CD4-positive, alpha-beta T cell treated with Interferon gamma for 1 hour (primary cell): Measurements from ENCODE around the gene BMAL1.
A peak's percentile ranks its signal among the peaks of the same experiment; 100 is the strongest.

ENCODE experiments used
- DNase-seq: peaks from one replicate; pipeline ENCODE4 v3.0.0-alpha.2; 2020

Gene BMAL1

DNA sequence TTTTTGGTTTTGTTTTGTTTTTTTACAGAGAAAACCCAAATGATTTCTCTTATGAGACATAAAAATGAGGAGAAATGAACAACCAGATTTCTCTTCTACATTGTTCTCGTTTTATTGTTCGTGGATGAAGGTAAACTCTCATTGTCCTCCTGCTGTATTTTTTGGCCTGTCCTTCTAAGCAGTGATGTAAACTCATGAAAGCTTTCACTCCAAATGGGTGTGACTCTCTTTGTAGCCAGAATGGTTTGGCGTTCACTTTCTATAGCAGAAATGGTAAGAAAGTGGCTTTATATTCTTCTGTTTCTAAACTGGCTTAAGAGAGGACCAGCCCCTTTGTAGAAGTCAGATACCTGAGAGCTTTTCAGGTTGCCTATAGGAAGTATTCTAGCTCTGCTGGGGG, 15.5 kb upstream of the BMAL1 start:
- DNase-seq, result no peak

DNA sequence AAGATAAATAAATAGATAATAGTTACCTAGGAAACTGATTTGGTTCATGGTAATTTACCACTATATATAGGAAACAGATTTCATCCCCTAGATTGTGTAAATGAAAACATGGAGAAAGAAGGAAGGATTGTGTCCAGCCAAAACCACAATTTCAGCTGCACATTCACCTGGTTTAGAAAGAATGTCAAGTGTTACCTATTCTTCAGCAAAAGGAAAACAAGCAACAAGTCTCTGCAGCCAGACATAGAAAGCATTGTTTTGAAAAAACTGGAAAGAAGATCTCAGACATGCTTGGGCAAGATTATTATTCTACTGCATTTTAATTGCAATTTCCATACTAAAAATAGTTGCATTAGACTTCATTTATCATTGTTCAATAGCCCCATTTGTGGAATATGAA, 8.8 kb upstream of the BMAL1 start:
- DNase-seq, result no peak

DNA sequence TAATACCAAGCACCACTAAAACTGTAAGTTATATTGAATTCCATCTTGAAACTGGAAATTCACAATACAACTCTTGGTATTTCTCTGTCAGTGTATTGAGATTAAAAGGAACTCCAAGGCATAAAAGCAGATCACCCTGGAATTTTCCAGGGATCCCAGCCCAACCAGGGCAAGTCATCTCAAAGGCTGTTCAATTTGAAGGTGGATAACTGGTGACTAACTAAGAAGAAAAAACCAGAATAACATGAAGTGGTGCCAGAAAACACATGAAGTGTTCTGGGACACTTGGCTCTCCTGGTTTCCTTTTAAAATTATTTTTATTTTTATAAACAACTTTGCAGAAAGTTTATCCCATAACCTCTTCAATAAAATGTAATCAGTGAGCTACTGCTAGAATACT, 7.8 kb upstream of the BMAL1 start:
- no peak for DNase-seq

DNA sequence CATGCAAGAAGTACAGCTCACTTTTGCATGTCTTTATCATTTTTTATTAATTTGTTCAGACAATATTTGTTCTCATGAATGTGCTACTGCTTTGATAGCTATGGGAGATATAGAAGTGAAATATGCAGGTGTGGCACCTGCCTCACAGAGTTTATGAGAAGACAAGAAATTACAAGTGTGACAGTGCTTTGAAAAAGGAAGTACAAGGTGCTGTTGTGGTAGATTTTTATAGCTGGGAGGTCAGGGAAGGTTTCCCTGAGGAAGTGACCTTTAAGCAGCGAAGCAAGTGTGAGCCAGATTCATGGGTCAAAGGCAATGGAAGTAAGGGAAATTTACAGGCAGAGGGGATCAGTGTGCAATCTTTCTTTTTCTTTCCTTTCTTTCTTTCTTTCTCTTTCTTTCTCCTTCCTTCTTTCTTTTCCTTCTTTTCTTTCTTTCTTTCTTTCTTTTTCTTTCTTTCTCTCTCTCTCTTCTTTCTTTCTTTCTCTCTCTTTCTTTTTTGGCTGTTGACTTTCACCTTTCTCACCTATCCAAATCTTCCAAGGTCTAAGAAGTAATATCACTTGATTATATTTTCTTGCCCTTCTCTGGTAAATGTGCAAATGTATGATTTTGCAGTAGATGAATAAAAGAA, 6.4 kb upstream of the BMAL1 start:
- DNase-seq, result no peak

DNA sequence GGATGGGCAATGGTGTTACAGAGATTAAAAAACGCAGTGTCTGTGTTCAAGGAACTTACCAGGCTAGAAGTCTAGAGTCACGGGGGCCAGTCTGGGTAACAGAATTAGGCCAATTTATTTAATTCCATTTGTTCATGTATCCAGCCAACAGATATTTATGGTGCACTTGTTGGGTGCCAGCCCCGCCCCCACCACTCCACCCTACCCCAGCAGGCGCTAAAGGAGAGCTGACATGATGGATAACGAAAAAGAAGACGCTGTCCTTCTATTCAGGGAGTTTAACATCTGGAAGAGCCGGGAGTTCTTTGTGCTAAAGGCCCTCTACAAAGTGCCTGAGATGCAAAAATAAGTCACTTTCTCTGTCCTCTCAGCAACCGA, 1.1 kb upstream of the BMAL1 start:
- DNase-seq, result no peak

DNA sequence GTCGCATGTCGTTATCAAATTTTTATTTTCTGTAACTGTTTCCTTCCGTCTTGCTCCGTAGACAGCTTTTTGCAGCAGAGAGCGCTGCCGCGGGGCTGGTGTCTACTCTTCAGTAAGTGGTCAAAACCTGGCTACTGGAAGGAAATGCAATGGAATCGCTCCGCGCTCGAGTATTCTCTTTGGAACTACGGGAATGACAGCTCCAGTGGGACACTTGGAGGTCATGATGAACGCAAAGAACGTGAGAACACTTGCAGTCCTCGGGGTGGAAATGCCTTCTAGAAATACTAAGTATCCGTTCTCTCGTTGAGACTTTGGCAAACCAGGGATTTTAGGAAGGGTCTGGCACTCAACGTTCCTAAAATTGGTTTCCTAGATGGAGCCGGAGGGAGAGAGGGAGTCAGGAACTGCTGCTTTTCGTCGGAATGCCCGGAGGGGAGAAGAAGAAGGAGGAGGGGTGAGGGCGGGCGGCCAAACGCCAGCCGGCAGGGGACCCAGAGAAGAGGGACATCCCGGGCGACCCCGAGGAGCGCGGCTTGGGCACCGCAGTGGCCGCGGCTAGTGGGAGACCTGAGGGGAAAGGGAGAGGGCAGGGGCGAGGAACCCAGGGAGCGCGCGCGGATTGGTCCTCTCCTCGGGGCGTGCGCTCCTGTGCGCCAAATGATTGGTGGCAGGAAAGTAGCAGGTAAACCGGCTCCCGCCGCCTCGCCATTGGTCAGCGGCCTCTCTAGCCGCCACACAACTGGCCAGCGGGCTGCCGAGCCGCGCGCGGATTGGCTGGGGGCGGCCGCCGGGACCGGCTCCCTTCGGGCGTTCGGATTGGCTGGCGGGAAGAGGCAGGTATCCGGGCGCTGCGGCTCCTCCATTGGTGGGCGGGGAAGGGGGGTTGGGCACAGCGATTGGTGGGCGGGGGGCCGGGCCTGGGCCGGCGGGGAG, 490 bp upstream of the BMAL1 start:
- DNase-seq, result peak; percentile 98

DNA sequence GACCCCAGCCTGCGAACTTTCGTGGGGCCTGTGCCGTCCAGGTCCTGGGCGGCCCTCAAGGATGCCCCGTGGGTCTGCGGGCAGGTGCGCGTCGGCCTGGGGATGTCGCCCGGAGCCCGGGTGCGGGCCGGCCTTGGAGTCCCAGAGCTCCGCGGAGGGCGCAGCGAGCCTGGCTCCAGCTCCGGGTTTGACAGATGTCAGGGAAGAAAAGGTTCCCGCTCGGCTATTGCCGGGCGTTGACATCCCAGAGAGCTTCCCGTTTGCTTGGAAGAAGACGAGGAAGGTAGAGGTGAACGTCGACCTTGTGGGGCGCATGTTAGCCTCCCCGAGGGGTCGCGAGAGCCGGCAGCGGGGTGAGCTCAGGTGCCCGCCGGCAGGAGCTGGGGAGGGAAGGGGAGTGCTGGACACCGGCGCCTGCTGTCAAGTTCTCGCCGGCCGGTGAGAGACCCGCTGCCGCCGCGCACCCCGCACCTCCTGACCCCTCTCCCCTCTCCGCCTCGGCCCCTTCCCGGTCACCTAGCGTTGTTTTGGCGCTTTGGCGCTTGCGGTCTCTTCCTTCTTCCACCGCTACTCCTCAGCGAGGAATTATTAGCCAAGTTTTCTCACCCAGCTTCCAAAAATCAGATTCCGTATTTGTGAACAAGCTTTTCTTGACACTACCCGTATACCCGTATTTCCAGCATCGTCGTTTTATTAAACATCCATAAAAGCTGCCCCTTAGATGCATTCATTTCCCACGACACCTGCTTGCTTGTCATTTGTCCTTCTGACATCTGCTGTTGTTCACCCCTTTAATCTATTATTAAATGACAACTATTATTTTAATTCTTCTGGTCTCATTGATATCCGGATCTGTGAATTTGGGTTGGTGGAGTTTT, 1.3 kb downstream of the BMAL1 start:
- DNase-seq, result no peak

DNA sequence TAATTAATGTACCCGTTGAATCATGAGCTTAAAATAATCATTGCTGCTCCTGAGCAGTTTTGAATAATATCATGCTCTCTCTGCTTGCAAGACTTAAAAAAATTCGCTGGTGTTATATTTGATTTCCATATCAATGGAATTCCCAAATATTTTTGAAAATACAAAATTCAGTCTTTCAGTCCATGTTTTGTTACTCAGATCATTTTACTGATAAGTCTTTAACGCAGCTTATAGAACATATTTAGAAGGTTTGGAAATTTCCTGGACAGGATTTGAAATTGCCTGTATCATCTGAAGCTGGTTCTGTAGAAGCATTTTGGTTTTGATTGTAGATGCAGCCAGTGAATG, 1.9 kb downstream of the BMAL1 start:
- DNase-seq, result no peak

DNA sequence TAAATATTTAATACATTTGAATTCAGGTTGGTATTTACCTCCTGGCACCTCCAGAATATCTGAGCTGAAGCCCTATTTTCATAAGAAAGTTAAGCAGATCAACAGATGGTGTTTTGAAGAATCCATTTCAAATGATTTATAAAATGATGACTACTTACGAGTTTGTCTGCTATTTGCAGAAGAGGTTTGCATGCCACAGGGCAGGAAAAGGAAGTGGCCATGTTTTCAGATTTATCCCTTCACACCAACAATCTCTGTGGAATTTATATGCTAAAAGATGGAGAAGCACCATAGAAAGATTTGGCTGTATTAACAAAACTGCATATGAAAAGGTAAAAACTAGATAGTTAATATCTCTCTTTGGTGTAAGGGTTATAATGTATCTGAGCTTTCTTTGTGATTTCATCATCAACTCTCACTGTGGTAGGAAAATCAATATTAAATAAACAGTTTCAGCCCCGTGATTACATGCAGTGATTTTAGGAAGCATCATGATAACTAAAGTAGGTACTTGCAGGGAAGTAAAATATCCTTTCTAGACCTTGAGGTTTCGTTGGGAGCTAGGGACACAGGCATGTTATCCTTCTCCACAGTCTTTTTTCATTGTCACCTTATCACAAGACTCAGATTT, 2.6 kb downstream of the BMAL1 start:
- no peak for DNase-seq

DNA sequence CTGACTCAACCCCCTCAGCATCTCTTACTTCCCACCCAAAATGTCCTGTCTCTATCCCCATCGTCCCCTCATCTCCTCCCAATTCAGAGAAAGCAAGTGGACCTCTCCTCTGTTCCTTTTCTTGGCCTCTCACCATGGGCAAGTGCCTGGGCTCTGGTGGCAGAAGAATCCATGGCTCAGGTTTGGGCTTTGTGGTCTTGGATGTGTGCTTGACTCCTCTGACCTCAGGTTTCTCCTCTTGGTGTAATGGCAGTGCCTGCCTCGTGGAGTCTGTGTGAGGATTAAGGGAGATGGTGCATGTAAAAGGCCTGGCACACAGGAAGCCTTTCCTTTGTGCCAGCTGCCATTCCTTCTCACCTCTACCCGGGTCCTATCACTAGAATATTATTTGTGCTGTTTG, 3.2 kb downstream of the BMAL1 start:
- DNase-seq, result no peak

DNA sequence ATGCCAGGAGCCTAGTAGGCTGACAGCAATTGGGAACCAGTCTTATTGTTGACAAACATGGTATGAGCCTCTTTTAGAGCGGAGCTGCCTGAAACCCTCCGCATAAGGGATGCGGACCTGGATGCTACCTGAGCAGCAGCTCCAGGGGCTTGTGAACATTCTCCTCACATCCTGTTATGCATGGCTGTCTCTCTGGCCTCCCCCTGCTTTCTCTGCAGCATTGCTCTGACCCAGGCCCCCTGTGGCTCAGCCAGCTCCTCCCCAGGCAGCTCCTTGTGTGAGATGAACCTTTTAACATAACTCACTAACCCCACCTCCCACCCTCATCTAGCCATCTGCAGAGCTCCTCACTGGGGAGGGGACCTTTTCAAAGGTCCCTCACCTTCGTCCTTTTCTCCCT, 6.0 kb downstream of the BMAL1 start:
- no peak for DNase-seq

DNA sequence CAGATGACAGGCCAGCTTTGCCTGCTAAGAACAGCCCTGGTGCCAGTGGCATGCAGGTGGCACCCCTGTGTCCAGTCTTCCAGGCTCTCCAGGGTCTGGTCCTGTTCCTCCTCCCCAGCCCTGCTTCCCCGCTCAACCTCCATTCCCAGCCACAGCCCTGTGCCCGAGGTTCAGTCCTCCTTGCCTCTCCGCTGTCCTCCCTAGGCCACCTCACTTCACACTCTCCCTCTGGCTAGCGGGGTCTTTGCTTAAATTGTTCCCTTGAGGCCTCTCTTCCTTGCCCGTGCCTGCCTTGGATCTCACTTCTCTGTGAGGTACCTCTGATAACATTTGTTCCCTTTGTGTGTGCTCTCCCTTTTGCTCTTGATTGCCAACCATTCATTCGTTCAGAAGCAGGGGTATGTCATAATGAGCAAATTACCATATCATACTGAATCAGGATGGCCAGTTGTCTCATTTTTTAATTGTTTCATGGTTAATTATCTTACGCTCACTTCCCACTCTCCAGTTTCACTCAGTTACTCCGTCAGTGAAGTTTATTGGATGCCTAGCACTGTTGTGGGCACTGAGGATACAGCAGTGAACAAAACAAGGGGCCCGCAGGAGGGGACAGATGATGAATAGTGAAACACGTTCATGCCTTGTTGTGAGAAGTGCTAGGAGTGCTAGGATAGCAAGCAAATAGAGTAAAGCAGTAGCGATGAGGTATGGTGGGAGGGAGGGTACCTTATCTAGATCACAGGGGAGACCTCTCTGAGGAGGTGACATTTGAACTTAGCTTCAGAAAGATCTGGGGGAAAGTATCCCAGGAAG, 7.4 kb downstream of the BMAL1 start:
- no peak for DNase-seq

DNA sequence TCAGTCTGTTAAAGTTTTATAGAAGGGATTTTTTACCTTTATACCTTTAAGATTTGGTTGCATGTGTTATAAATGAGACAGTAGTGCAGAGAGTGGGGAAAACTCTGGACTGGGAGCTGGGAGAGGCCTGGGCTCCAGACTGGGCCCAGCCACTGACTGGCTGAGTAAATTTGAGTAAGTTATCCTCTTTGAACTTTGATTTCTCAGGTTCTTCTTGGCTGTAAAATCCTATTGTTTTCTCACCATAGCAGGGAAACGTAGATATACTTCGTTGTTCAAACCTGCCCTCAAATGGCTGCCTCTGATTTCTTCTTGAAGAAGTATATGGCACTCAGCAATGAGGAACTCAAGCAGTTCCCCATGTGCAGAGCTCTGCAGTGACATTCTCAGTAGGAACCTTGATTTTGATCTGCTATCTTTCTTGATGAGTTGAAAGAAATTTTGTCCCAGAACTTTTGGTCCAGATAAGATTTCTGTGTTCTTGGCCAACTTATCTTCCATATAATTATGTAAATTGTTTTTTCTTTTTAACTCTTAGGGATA, 8.8 kb downstream of the BMAL1 start:
- no peak for DNase-seq

DNA sequence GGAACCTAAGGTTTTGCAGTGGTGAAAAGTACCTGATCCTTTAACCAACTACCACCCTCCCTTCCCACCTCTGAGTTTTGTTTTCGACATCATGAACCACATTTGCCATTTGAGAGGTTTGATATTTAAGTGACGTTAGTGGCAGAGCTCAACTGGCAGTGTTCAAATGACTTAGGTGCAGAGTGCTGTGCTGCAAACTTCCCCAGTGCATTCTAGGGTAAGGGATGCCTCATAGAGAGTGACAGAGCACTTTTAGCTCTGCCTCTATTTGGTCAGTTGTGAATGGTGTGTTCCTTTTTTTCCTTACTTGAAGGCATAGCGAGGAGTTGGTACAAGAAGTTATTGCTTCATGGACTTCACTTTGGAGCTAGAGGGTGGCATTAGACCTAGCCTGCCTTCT, 9.4 kb downstream of the BMAL1 start:
- DNase-seq, result no peak

DNA sequence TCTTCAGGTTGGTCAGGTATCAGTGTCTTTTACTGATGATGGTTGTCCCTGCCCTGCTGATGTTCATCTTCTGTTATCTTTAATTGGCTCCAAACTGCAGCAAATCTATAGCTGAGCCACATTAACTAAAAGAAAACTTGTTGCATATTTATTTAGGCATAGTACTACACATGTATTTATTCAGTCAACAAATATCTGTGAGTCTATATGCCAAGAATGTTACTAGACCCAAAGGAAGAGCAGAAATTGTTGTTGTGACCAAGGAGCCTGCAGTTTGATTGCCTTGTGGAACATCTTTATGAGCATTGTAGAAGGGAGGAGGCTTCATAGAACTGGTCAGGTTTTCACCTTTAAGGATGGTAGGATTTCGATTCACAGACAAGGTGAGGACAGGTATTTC, 10.1 kb downstream of the BMAL1 start:
- DNase-seq, result no peak

DNA sequence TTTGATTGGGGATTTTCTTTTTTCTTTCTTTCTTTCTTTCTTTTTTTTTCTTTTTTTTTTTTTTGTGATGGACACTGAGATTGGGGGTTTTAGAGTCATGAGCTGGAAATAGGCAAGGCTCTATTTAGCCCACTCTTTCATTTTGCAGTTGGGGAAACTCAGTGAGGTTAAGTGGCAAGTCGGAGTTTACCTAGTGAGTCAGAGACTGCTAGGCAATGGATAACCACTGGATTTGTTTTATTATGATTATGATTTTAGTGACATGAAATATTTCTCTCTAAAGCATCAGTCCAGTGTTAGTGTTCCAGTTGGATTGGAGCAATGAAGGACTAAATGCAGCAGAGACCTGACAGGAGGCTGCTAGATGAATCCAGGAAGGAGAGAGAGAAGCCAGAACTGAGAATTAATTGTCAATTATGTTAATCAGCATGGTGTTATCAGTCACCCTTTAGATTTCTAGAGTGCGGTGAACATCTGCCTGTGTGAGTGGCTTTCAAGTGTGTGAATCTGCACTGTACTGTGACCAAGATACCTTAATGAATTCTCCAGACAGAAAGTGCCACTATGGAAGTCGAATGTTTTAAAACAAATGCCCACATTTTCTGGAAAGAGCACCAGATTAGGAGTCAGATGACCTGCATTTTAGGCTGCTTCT, 10.9 kb downstream of the BMAL1 start:
- DNase-seq, result no peak

DNA sequence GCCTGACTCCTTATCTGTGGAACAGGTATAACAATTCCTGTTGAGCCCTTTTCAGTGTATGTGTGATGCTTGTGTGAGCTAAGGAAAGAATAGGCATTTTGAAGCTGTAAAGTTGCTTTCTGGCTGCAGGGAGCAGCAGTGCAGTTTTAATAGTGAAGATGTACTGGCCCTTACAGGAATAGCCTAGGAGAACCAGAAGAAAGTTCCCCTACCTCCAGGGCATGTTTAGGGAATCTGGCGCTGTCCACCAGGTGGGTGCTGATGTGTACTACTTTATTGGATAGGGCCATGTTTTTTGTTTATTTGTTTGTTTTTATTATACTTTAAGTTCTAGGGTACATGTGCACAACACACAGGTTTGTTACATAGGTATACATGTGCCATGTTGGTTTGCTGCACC, 11.5 kb downstream of the BMAL1 start:
- no peak for DNase-seq

DNA sequence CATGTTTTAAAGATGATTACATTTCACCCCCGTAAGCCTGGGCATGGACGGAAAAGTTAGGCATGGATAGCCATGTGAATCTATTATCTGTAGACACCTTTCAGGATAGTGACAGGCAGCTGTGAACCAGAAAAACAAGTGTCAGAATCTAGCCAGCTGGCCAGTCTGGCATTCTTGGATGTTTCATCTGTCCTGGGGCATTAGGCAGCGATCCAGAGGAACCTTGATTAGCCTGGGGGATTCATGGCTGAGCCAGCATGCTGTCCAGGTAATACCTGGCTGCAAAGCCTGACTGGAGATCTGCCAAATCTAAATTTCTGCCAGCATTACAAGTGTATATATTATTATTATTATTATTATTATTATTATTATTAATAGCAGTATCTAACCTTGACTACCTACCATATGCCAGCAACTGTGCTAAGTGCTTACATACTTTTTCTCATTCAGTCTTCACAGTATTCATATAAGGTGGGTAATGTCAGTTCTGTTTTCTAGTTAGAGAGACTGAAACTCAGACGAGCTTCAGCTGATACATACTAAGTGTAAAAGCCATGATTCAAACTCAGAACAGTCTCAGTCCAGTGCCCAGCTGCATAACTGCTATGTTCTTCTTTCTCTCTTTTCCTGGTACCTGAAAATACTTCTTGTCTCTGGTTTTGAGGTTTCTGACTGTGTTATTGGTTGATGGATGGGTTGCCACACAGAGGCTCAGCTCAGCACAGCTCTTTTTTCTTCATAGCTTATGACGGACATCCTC, 12.8 kb downstream of the BMAL1 start:
- no peak for DNase-seq

DNA sequence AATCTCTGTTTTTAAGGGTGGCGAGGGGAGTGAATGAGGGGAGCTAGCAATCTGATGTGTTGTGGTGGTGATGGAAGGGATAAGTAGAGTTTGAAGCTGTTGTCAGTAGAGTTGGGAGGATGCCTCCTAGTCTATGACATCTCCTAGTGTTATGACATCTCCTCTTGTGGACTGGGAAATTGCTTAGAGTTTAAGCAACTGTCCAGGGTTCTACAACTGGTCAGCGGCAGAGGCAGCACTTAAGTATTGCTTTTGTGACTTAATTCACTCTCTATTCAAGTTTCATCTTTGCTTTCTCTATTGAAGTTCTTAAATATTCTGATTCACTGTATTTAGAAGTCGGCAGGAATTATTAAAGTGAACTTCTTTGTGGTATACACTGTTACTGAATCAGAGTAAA, 13.8 kb downstream of the BMAL1 start:
- DNase-seq, result no peak

DNA sequence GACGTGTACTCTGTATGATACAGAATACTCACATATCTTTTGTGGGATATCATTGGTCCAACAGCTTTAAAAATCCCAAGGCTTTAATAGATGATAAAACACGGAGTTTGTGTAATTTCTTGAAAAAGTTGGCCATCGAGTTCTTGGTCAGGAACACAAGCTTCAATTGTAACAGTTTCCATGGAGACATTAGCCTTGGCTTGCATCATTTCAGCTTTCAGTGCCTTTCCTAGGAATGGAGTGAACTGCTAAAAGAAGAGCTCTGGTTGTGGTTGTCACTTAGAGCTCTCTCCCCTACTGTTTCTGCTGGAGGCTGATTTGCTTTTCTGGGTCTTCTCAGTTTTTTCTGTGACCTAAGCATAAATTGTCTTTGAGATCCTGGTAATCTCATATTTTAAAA, 14.2 kb downstream of the BMAL1 start:
- no peak for DNase-seq

DNA sequence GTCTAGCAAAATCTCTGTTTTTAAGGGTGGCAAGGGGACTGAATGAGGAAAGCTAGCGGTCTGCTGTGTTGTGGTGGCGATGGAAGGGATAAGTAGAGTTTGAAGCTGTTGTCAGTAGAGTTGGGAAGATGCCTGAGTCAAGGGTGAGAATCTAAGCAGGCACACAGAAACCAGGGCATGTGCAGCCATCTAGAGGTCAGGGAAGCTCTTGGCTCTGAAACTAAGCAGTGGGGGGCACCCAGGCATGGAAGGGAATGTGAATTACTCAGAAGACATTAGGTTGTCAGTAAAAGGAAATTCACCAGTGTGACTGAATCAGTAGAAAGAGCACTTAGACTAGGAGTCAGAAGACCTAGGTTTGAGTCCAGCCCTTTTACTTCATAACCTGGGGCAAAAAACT, 15.4 kb downstream of the BMAL1 start:
- DNase-seq, result no peak
